Measurements from ENCODE around the gene ZNF438. TPM values are rescaled to one million over a fixed set of nuclear protein-coding genes. Genes with fewer than 3 reads are reported as not detected.

Gene ZNF438
- total RNA-seq, 1 experiment from 2014 or later: 2.0 TPM

- in situ Hi-C loops (cut with HindIII; ENCODE audit: low pct_unique_long_range_greater_than_20kb, low sequenced_read_pairs): no loop called here
- ChIA-PET CTCF (no interaction called here), POLR2A (no interaction called here)
- Histone ChIP-seq H3K4me3 (ENCODE audit: low read depth in 2 of 2, low read length in 2 of 2) (no peak overlapping the region), H3K36me3 (ENCODE audit: control insufficient read depth, insufficient read depth, low read length) (no peaks in the 10 kb centered on the region), H3K9me3 (ENCODE audit: control insufficient read depth, insufficient read depth, low read depth, low read length) (no peaks in the 10 kb centered on the region), H3K27me3 (ENCODE audit: control insufficient read depth, insufficient read depth, low read length) (no peaks in the 10 kb centered on the region), H3K27ac (ENCODE audit: low read length) (no peak overlapping the region), H3K4me1 (ENCODE audit: control insufficient read depth, insufficient read depth, low read length) (no peaks in the 10 kb centered on the region)
- ATAC-seq (no peak), DNase-seq (ENCODE audit: low read depth, low spot score) (no peak)
- TF ChIP-seq SIN3A (IDR thresholded peaks at IDR 0.05; ENCODE audit: borderline replicate concordance, insufficient read depth, low read depth, low read length): no peak
- no peak for TF ChIP-seq REST (IDR thresholded peaks at IDR 0.05; ENCODE audit: insufficient read depth in 1 of 2, low read depth in 2 of 2, low read length in 1 of 2)
- TF ChIP-seq POLR2AphosphoS5 (IDR thresholded peaks at IDR 0.05; ENCODE audit: low read depth, low read length): no peak
- TF ChIP-seq TCF7L2 (IDR thresholded peaks at IDR 0.05; ENCODE audit: low read depth, low read length): no peak
- TF ChIP-seq CTCF (IDR thresholded peaks at IDR 0.05): no peak
- no TSS peak for BruUV-seq (replicated peaks)
- intact Hi-C loops (cut with micrococcal nuclease; ENCODE audit: unreplicated experiment): no loop called here
These were observed 215.4 kb downstream of the ZNF438 start for GRCh38 chr10:30816159-30816819.

GRCh38 chr10:30813872-30814481, 217.7 kb downstream of the ZNF438 start:
- DNase-seq (ENCODE audit: low read depth, low spot score) (no peak), ATAC-seq (no peak)
- Histone ChIP-seq H3K4me1 (ENCODE audit: control insufficient read depth, insufficient read depth, low read length) (no peaks in the 10 kb centered on the region), H3K9me3 (ENCODE audit: control insufficient read depth, insufficient read depth, low read depth, low read length) (no peaks in the 10 kb centered on the region), H3K27me3 (ENCODE audit: control insufficient read depth, insufficient read depth, low read length) (no peaks in the 10 kb centered on the region), H3K36me3 (ENCODE audit: control insufficient read depth, insufficient read depth, low read length) (no peaks in the 10 kb centered on the region), H3K27ac (ENCODE audit: low read length) (no peak overlapping the region), H3K4me3 (ENCODE audit: low read depth in 2 of 2, low read length in 2 of 2) (no peak overlapping the region)
- CTCF ChIA-PET: no interaction called here
- in situ Hi-C loops (cut with HindIII; ENCODE audit: low pct_unique_long_range_greater_than_20kb, low sequenced_read_pairs) (no loop called here), intact Hi-C loops (cut with micrococcal nuclease; ENCODE audit: unreplicated experiment) (no loop called here)
- TF ChIP-seq CTCF (IDR thresholded peaks at IDR 0.05) (no peak), SIN3A (IDR thresholded peaks at IDR 0.05; ENCODE audit: borderline replicate concordance, insufficient read depth, low read depth, low read length) (no peak)
- POLR2A ChIA-PET: no interaction called here
- no TSS peak for BruUV-seq (replicated peaks)

Measured in Panc1 (cell line).